Type B pancreatic cell (in vitro differentiated cells): ENCODE data around the gene E2F1. TPM values are rescaled to one million over a fixed set of nuclear protein-coding genes. Genes with fewer than 3 reads are reported as not detected.

Source experiments
- DNase-seq: peaks from one replicate; pipeline ENCODE4 v3.0.0; 2021; ENCODE audit warnings: mixed read lengths; ENCODE audit not compliant: unreplicated experiment; ENCODE audit errors: extremely low spot score
- H3K27ac Mint-ChIP-seq: 2 replicates; pipeline ENCODE4 v1.8.0; 2021; ENCODE audit warnings: mild to moderate bottlenecking, mixed read lengths
- H3K27me3 Mint-ChIP-seq: 2 replicates; pipeline ENCODE4 v1.8.0; 2021; ENCODE audit warnings: mixed read lengths
- H3K36me3 Mint-ChIP-seq: 2 replicates; pipeline ENCODE4 v1.8.0; 2021; ENCODE audit warnings: mixed read lengths
- H3K4me1 Mint-ChIP-seq: one replicate; pipeline ENCODE4 v1.8.0; 2021; ENCODE audit warnings: mixed read lengths; ENCODE audit not compliant: unreplicated experiment
- H3K4me3 Mint-ChIP-seq: 2 replicates; pipeline ENCODE4 v1.8.0; 2021; ENCODE audit warnings: mild to moderate bottlenecking, mixed read lengths
- H3K9me3 Mint-ChIP-seq: 2 replicates; pipeline ENCODE4 v1.8.0; 2021; ENCODE audit warnings: mixed read lengths
- CTCF ChIP-seq: fragments of 200-600 bp; sonication (generic); conservative IDR thresholded peaks from 2 replicates; pipeline ENCODE4 v1.5.0; 2021; ENCODE audit warnings: antibody characterized with exemption, mild to moderate bottlenecking
- long read RNA-seq: library from polyadenylated mRNA; unstranded; transcript quantifications from one replicate; pipeline ENCODE4 v2.0.0, GENCODE V29; 2020
- total RNA-seq: library from RNA; stranded (reverse); gene quantifications from 2 replicates; pipeline ENCODE4 v1.2.1, GENCODE V29; 2021; ENCODE audit warnings: low replicate concordance

Gene E2F1
- total RNA-seq, result 20.7 and 32.8 TPM in 2 replicates
- long read RNA-seq, result 0 reads

- peaks cover 29% of the 10 kb centered on the region for H3K4me1 Mint-ChIP-seq
- TF ChIP-seq CTCF, result peak; percentile 64
- peak within 1 kb of the TSS; percentile 91 for H3K4me3 Mint-ChIP-seq
- H3K36me3 Mint-ChIP-seq, result no peaks in the 10 kb centered on the region
- no peaks in the 10 kb centered on the region for H3K9me3 Mint-ChIP-seq
- H3K27me3 Mint-ChIP-seq, result no peaks in the 10 kb centered on the region
- peak; percentile 100 for DNase-seq
- H3K27ac Mint-ChIP-seq, result peak within 1 kb of the TSS; percentile 88
These were observed at the start of gene E2F1 for GRCh38 chr20:33686100-33686983. TSS of gene E2F1 (minus strand) at chr20:33686385. CDS start at chr20:33686264, 121 bp downstream.

GRCh38 chr20:33733654-33734576, 47.7 kb upstream of the E2F1 start:
- DNase-seq, result no peak
- H3K36me3 Mint-ChIP-seq, result peaks cover 24% of the 10 kb centered on the region
- H3K27ac Mint-ChIP-seq, result peak overlapping the region; percentile 93
- H3K4me1 Mint-ChIP-seq, result peaks cover 21% of the 10 kb centered on the region
- no peaks in the 10 kb centered on the region for H3K27me3 Mint-ChIP-seq
- H3K4me3 Mint-ChIP-seq, result peak overlapping the region; percentile 65
- peaks cover 21% of the 10 kb centered on the region for H3K9me3 Mint-ChIP-seq
- TF ChIP-seq CTCF, result no peak

- Mint-ChIP-seq H3K27ac (peak overlapping the region; percentile 93), H3K36me3 (peaks cover 19% of the 10 kb centered on the region), H3K4me1 (peaks cover 21% of the 10 kb centered on the region), H3K9me3 (peaks cover 21% of the 10 kb centered on the region), H3K4me3 (peak overlapping the region; percentile 92), H3K27me3 (no peaks in the 10 kb centered on the region)
- TF ChIP-seq CTCF, result no peak
- DNase-seq, result no peak
These were observed 46.2 kb upstream of the E2F1 start for GRCh38 chr20:33732166-33732970.

- peak; percentile 100 for TF ChIP-seq CTCF
- peaks cover 17% of the 10 kb centered on the region for H3K9me3 Mint-ChIP-seq
- peaks cover 21% of the 10 kb centered on the region for H3K4me1 Mint-ChIP-seq
- no peaks in the 10 kb centered on the region for H3K27me3 Mint-ChIP-seq
- H3K4me3 Mint-ChIP-seq, result peak within 1 kb of the TSS; percentile 92
- peaks cover 16% of the 10 kb centered on the region for H3K36me3 Mint-ChIP-seq
- peak; percentile 99 for DNase-seq
- peak within 1 kb of the TSS; percentile 93 for H3K27ac Mint-ChIP-seq
These were observed 45.5 kb upstream of the E2F1 start, which contains the start of gene ZNF341 for GRCh38 chr20:33731693-33732165. TSS of gene ZNF341 (plus strand) at chr20:33731996. CDS start at chr20:33732022, 26 bp downstream.
